Stomach smooth muscle (tissue), 2 donors: Measurements from ENCODE around the gene SSU72.
"Not testable (repeated sequence)": the region's sequence is repeated elsewhere in the genome, so short reads cannot be mapped to it uniquely, and the experiment has no call there.

Experiments used
- H3K27ac ChIP-seq: one replicate; pipeline ENCODE4 v1.7.0; 2013; ENCODE audit warnings: mild to moderate bottlenecking, low read length, inconsistent platforms
- H3K27me3 ChIP-seq, 2 donors: one replicate each; pipeline ENCODE4 v1.7.0; 2013; ENCODE audit warnings: low read length in 2 of 2; ENCODE audit not compliant: insufficient read depth in 2 of 2, control insufficient read depth in 1 of 2
- H3K36me3 ChIP-seq, 2 donors: one replicate each; pipeline ENCODE4 v1.7.0; 2013; ENCODE audit warnings: low read length in 2 of 2; ENCODE audit not compliant: control insufficient read depth in 2 of 2, insufficient read depth in 2 of 2
- H3K4me1 ChIP-seq: one replicate; pipeline ENCODE4 v1.7.0; 2013; ENCODE audit warnings: low read length; ENCODE audit not compliant: control insufficient read depth, insufficient read depth
- H3K4me3 ChIP-seq, 2 donors: one replicate each; pipeline ENCODE4 v1.7.0; 2013; ENCODE audit warnings: low read length in 2 of 2
- H3K9ac ChIP-seq, 2 donors: one replicate each; pipeline ENCODE4 v1.7.0; 2013; ENCODE audit warnings: low read length in 2 of 2, mild to moderate bottlenecking in 1 of 2
- H3K9me3 ChIP-seq, 2 donors: one replicate each; pipeline ENCODE4 v1.7.0; 2013; ENCODE audit warnings: low read length in 2 of 2; ENCODE audit not compliant: control insufficient read depth in 2 of 2
- donor health status: healthy.
- donor health status: Pancreatic carcinoma.

Gene SSU72

GRCh38 chr1:1539310-1540089 is 35.2 kb downstream of the SSU72 start:
- Histone ChIP-seq H3K9ac (peak overlapping the region in 1 of 2 donors; percentile 51), H3K4me3 (peak overlapping the region; percentile 70 to 76), H3K27ac (peak overlapping the region; percentile 11), H3K9me3 (no peaks in the 10 kb centered on the region), H3K4me1 (peaks cover 23% of the 10 kb centered on the region), H3K27me3 (no peaks in the 10 kb centered on the region), H3K36me3 (peaks cover 0 to 9% of the 10 kb centered on the region in 2 donors)

- Histone ChIP-seq H3K36me3 (peaks cover 0 to 9% of the 10 kb centered on the region in 2 donors), H3K4me3 (peak overlapping the region; percentile 70 to 76), H3K27ac (peak overlapping the region; percentile 11), H3K9ac (peak overlapping the region in 1 of 2 donors; percentile 51), H3K9me3 (no peaks in the 10 kb centered on the region), H3K4me1 (peaks cover 23% of the 10 kb centered on the region), H3K27me3 (no peaks in the 10 kb centered on the region)
Measured at GRCh38 chr1:1538989-1539309, 35.7 kb downstream of the SSU72 start.

DNA sequence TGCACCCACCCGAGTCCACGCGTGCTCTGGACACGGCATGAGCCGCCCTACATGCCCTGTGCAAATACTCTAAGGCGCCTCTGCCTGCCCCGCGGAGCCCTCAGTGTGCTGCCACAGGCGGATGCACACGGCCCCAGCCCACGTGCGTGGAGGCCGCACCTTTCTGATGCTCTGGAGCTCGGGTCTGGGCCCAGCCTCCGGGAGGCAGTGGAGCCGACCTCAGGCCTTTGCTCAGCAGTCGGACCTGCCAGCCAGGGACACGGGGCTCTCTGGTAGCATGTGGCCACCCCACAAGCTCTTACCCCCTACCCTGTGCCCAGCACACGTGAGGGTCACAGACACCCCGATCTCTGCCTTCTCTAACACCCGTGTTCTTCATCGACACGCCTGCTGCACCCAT is 36.3 kb downstream of the SSU72 start:
- peaks cover 23% of the 10 kb centered on the region for H3K4me1 ChIP-seq
- H3K9me3 ChIP-seq = no peaks in the 10 kb centered on the region
- H3K27ac ChIP-seq = no peak overlapping the region
- peak overlapping the region in 1 of 2 donors; percentile 70 for H3K4me3 ChIP-seq
- H3K9ac ChIP-seq = no peak overlapping the region
- H3K27me3 ChIP-seq = no peaks in the 10 kb centered on the region
- H3K36me3 ChIP-seq = peaks cover 0 to 9% of the 10 kb centered on the region in 2 donors

DNA sequence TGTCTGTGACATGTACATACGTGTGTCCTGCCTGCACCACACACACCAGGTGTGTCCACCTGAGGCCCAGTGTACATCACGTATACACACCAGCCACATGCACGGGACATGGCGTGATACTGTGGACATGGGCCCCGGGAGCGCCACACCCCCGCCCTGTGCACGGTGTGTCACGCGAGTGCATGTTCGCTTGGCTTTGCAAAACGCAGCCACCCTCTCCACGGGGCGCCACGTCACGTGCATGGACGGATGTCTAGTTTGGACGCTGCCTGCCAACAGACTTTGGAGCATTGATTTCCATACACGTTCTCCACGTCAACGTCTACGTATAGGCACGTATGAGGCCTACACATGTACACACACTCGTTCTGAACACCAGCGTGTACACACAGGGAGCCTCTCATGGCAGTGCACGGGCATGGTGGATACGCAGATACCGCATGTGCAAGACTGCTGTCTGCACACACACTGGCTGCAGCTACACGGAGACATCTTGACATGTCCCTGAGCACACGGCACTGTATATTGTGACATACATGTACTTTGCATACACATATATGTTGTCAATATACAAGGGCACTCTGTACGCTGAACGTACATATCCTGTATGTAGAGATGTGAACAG is 36.9 kb downstream of the SSU72 start:
- H3K9ac ChIP-seq = no peak overlapping the region
- no peak overlapping the region for H3K4me3 ChIP-seq
- H3K27ac ChIP-seq = no peak overlapping the region
- H3K9me3 ChIP-seq = no peaks in the 10 kb centered on the region
- H3K36me3 ChIP-seq = peaks cover 0 to 9% of the 10 kb centered on the region in 2 donors
- no peaks in the 10 kb centered on the region for H3K27me3 ChIP-seq
- peaks cover 23% of the 10 kb centered on the region for H3K4me1 ChIP-seq

DNA sequence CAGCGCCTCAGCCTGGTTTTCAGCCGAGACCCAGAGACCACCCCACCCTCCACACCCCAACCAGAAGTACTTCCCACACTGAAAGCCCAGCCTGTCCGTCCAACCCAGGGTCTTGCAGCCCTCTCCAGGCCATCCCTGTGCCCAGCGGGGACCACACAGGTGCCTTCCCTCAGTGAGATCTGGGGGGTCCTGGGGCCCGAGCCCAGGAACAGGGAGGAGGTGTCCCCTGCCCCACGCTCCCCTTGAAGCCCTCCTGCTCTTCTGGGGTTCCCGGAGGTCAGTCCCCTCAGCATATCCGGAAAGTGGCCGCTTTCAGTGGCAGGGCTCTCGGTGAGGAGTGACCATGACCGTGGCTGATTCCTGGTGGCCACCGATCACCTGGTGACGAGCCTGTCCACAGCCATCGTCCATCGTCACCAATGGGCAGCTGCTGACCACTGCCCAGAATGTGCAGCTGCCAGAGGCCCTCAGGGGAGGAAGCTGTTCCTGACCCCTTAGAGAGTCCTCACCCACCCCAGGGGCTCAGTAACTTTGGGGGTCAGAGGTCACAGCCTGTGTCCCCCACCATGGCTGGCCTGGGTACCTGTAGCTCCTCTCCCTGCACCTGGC is 37.6 kb downstream of the SSU72 start:
- peaks cover 23% of the 10 kb centered on the region for H3K4me1 ChIP-seq
- H3K9ac ChIP-seq = no peak overlapping the region
- no peak overlapping the region for H3K4me3 ChIP-seq
- peaks cover 0 to 7% of the 10 kb centered on the region in 2 donors for H3K36me3 ChIP-seq
- H3K9me3 ChIP-seq = no peaks in the 10 kb centered on the region
- no peak overlapping the region for H3K27ac ChIP-seq
- H3K27me3 ChIP-seq = no peaks in the 10 kb centered on the region

GRCh38 chr1:1536019-1536937 is 38.4 kb downstream of the SSU72 start:
- H3K27ac ChIP-seq = no peak overlapping the region
- H3K4me3 ChIP-seq = no peak overlapping the region
- peaks cover 23% of the 10 kb centered on the region for H3K4me1 ChIP-seq
- no peaks in the 10 kb centered on the region for H3K27me3 ChIP-seq
- H3K9ac ChIP-seq = no peak overlapping the region
- H3K36me3 ChIP-seq = peaks cover 0 to 4% of the 10 kb centered on the region in 2 donors
- peaks cover 0 to 3% of the 10 kb centered on the region in 2 donors for H3K9me3 ChIP-seq

GRCh38 chr1:1535201-1536018 is 39.3 kb downstream of the SSU72 start:
- no peak overlapping the region for H3K27ac ChIP-seq
- no peak overlapping the region for H3K4me3 ChIP-seq
- H3K36me3 ChIP-seq = peaks cover 0 to 4% of the 10 kb centered on the region in 2 donors
- peaks cover 0 to 3% of the 10 kb centered on the region in 2 donors for H3K9me3 ChIP-seq
- no peaks in the 10 kb centered on the region for H3K27me3 ChIP-seq
- no peak overlapping the region for H3K9ac ChIP-seq
- peaks cover 16% of the 10 kb centered on the region for H3K4me1 ChIP-seq

- no peaks in the 10 kb centered on the region for H3K27me3 ChIP-seq
- no peak overlapping the region for H3K27ac ChIP-seq
- peaks cover 0 to 5% of the 10 kb centered on the region in 2 donors for H3K36me3 ChIP-seq
- no peak overlapping the region for H3K9ac ChIP-seq
- H3K9me3 ChIP-seq = peaks cover 3% of the 10 kb centered on the region in 2 donors
- no peak overlapping the region for H3K4me3 ChIP-seq
- H3K4me1 ChIP-seq = peaks cover 16% of the 10 kb centered on the region
Measured at GRCh38 chr1:1534401-1535154, 40.1 kb downstream of the SSU72 start.

DNA sequence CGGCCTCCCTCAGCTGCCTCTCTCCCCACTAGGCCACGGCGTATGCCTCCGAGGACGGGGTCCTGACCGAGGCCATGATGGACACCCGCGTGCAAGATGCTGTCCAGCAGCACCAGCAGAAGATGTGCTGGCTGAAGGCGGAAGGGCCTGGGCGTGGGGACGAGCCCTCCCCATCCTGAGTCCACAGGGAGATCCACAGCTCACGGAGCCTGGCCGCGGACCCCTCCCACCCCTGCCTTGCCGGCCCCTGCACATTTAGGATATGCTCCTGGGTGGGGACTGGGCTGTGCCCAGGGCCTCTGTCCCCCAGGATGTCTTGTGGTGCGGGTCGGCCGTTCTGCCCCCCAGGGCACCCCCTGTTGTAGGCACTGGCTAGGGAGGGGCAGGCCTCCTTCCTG is 40.8 kb downstream of the SSU72 start:
- H3K27me3 ChIP-seq, H3K4me3 ChIP-seq, H3K9ac ChIP-seq, H3K4me1 ChIP-seq, H3K9me3 ChIP-seq, H3K27ac ChIP-seq, H3K36me3 ChIP-seq: not testable (repeated sequence)
